CD14-positive monocyte (primary cell): Measurements from ENCODE around the gene MDGA2. TPM values are rescaled to one million over a fixed set of nuclear protein-coding genes. Genes with fewer than 3 reads are reported as not detected.

Source experiments
- DNase-seq, 3 donors: peaks; one replicate each; pipeline ENCODE4 v3.0.0-alpha.2; 2011 to 2022
- H2AFZ ChIP-seq: 2 replicates; pipeline ENCODE4 v1.6.0; 2012; ENCODE audit warnings: mild to moderate bottlenecking, low read depth, low read length, inconsistent platforms; ENCODE audit not compliant: insufficient read depth, poor library complexity, severe bottlenecking
- H3K27ac ChIP-seq, 2 donors: 1 replicate in 1 of 2; 2 replicates in 1 of 2; pipeline ENCODE4 v1.5.1; 2012 to 2013; ENCODE audit warnings: low read length in 2 of 2, control low read depth in 1 of 2, inconsistent platforms in 1 of 2, low read depth in 1 of 2, mild to moderate bottlenecking in 1 of 2
- H3K27me3 ChIP-seq, 2 donors: one replicate each; pipeline versions ENCODE4 v1.6.0 to v1.6.1; 2011 to 2013; ENCODE audit warnings: low read length in 2 of 2; ENCODE audit not compliant: control insufficient read depth in 2 of 2, insufficient read depth in 2 of 2
- H3K36me3 ChIP-seq, 2 donors: replicated peaks in 1 of 2; 1 replicate in 1 of 2; 2 replicates in 1 of 2; pipeline versions ENCODE4 v1.5.1 to v1.6.1; 2012 to 2013; ENCODE audit warnings: low read length in 2 of 2, control low read depth in 1 of 2, inconsistent platforms in 1 of 2, mild to moderate bottlenecking in 1 of 2; ENCODE audit not compliant: insufficient read depth in 2 of 2, control insufficient read depth in 1 of 2
- H3K4me1 ChIP-seq, 2 donors: 1 replicate in 1 of 2; 2 replicates in 1 of 2; pipeline versions ENCODE4 v1.5.1 to v1.6.1; 2012 to 2013; ENCODE audit warnings: low read length in 2 of 2, control low read depth in 1 of 2, inconsistent platforms in 1 of 2, mild to moderate bottlenecking in 1 of 2, moderate library complexity in 1 of 2; ENCODE audit not compliant: insufficient read depth in 2 of 2, control insufficient read depth in 1 of 2
- H3K4me2 ChIP-seq: replicated peaks from 2 replicates; pipeline ENCODE3; 2012; ENCODE audit warnings: low read length, moderate library complexity, mild to moderate bottlenecking; ENCODE audit not compliant: poor library complexity, severe bottlenecking; ENCODE audit errors: extremely low read depth
- H3K4me3 ChIP-seq, 3 experiments: fragments of 200-600 bp in 1 of 3; sonication (generic) in 1 of 3; replicated peaks in 1 of 3; 1 replicate in 2 of 3; 2 replicates in 1 of 3; pipeline ENCODE4 v1.5.1; 2011 to 2013; ENCODE audit warnings: low read length in 3 of 3, mild to moderate bottlenecking in 3 of 3, control low read depth in 2 of 3, low read depth in 2 of 3, inconsistent platforms in 1 of 3, moderate library complexity in 1 of 3
- H3K79me2 ChIP-seq: 2 replicates; pipeline ENCODE4 v1.6.0; 2012; ENCODE audit warnings: mild to moderate bottlenecking, control low read depth, inconsistent platforms, low read length, moderate library complexity; ENCODE audit not compliant: insufficient read depth
- H3K9ac ChIP-seq: 2 replicates; pipeline ENCODE4 v1.6.0; 2017; ENCODE audit warnings: low read length, mild to moderate bottlenecking; ENCODE audit not compliant: insufficient read depth, poor library complexity, severe bottlenecking
- H3K9me3 ChIP-seq, 2 donors: replicated peaks in 1 of 2; 1 replicate in 1 of 2; 2 replicates in 1 of 2; pipeline versions ENCODE4 v1.5.1 to v1.6.1; 2012 to 2013; ENCODE audit warnings: low read length in 2 of 2, control low read depth in 1 of 2; ENCODE audit not compliant: control insufficient read depth in 1 of 2, insufficient read depth in 1 of 2
- H4K20me1 ChIP-seq: 2 replicates; pipeline ENCODE4 v1.6.0; 2012; ENCODE audit warnings: mild to moderate bottlenecking, low read length, control low read depth, moderate library complexity; ENCODE audit not compliant: insufficient read depth
- H3K27ac Mint-ChIP-seq, 7 donors: one replicate each; pipeline ENCODE4 v1.8.0; 2020; ENCODE audit warnings: mild to moderate bottlenecking in 7 of 7, mixed read lengths in 7 of 7, moderate library complexity in 6 of 7, inconsistent platforms in 2 of 7
- H3K27me3 Mint-ChIP-seq, 3 donors: one replicate each; pipeline ENCODE4 v1.8.0; 2021 to 2022; ENCODE audit warnings: low read depth in 3 of 3, mild to moderate bottlenecking in 3 of 3, mixed read lengths in 3 of 3, moderate library complexity in 3 of 3, inconsistent platforms in 1 of 3
- H3K36me3 Mint-ChIP-seq, 2 donors: one replicate each; pipeline ENCODE4 v1.8.0; 2020; ENCODE audit warnings: mixed read lengths in 2 of 2, inconsistent platforms in 1 of 2, mild to moderate bottlenecking in 1 of 2
- H3K4me1 Mint-ChIP-seq: one replicate; pipeline ENCODE4 v1.8.0; 2020; ENCODE audit warnings: mild to moderate bottlenecking, mixed read lengths
- H3K4me3 Mint-ChIP-seq, 2 donors: one replicate each; pipeline ENCODE4 v1.8.0; 2020; ENCODE audit warnings: mild to moderate bottlenecking in 2 of 2, mixed read lengths in 2 of 2, moderate library complexity in 1 of 2
- H3K9me3 Mint-ChIP-seq, 7 donors: one replicate each; pipeline ENCODE4 v1.8.0; 2020 to 2022; ENCODE audit warnings: mixed read lengths in 7 of 7, mild to moderate bottlenecking in 6 of 7, moderate library complexity in 6 of 7, inconsistent platforms in 2 of 7
- WGBS: methylation state at CpG from one replicate; pipeline ENCODE4 v1.1.5; 2013; ENCODE audit warnings: missing lambda C conversion rate; ENCODE audit not compliant: insufficient coverage; 5-methylcytosine and 5-hydroxymethylcytosine counted together
- intact Hi-C, 2 donors: fragments of 100-400 bp; cut with micrococcal nuclease; formaldehyde crosslinking; loops; one replicate each; pipeline versions ENCODE4 v1.15.0 to v1.15.1; 2023
- polyA plus RNA-seq, 3 donors: library from polyadenylated mRNA; depleted of rRNA in 1 of 3; unstranded in 2 of 3; stranded (reverse) in 1 of 3; fragments of 300-500 nt in 2 of 3; fragments of >200 nt in 1 of 3; fragmentation: Illumina TruSeq in 2 of 3; gene quantifications; 1 replicate in 2 of 3; 2 replicates in 1 of 3; pipeline ENCODE4 v1.2.3, GENCODE V29; 2012 to 2021
- TF ChIP-seq, protein P1 (sequence below): fragments of 200-600 bp; IDR thresholded peaks from one replicate; pipeline ENCODE4 v1.8.0; 2022; ENCODE audit warnings: antibody characterized with exemption, mild to moderate bottlenecking

The MDGA2 gene
- polyA plus RNA-seq, 3 donors = not detected

DNA sequence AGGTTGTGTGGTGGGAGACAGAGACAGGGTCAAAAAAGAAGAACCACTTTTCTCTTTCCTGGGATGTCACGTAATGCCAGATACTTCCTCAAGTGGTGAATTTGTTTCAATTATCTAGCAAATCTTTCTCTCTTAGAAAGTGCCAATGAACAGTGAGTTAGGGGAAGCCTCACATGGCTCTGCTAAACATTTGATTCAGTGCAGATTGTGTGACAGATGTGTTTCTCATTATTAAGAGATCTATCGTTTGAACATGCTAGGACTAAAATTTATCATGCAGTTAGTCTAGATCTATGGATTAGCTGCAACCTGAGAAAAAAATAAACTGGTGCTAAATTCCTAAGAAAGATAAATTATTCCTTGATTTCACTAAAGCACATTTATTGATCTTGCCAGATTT lies 247.8 kb downstream of the MDGA2 start:
- H3K27me3 Mint-ChIP-seq = no peaks in the 10 kb centered on the region
- Histone ChIP-seq H3K4me3 (no peak overlapping the region), H4K20me1 (no peaks in the 10 kb centered on the region), H3K9ac (no peak overlapping the region), H3K27ac (no peak overlapping the region), H3K4me1 (no peaks in the 10 kb centered on the region), H3K79me2 (no peaks in the 10 kb centered on the region), H2AFZ (no peak overlapping the region), H3K4me2 (no peak overlapping the region), H3K9me3 (no peaks in the 10 kb centered on the region), H3K36me3 (no peaks in the 10 kb centered on the region), H3K27me3 (no peaks in the 10 kb centered on the region)
- H3K9me3 Mint-ChIP-seq = peaks cover 0 to 3% (median 1%) of the 10 kb centered on the region in 7 donors
- no peaks in the 10 kb centered on the region for H3K4me1 Mint-ChIP-seq
- WGBS = no CpG with 5 or more reads among the region's 2 CpGs
- no peak for DNase-seq
- TF ChIP-seq, protein P1, sequence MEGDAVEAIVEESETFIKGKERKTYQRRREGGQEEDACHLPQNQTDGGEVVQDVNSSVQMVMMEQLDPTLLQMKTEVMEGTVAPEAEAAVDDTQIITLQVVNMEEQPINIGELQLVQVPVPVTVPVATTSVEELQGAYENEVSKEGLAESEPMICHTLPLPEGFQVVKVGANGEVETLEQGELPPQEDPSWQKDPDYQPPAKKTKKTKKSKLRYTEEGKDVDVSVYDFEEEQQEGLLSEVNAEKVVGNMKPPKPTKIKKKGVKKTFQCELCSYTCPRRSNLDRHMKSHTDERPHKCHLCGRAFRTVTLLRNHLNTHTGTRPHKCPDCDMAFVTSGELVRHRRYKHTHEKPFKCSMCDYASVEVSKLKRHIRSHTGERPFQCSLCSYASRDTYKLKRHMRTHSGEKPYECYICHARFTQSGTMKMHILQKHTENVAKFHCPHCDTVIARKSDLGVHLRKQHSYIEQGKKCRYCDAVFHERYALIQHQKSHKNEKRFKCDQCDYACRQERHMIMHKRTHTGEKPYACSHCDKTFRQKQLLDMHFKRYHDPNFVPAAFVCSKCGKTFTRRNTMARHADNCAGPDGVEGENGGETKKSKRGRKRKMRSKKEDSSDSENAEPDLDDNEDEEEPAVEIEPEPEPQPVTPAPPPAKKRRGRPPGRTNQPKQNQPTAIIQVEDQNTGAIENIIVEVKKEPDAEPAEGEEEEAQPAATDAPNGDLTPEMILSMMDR = no peak
- intact Hi-C loops = no loop called here
- no peak overlapping the region for H3K27ac Mint-ChIP-seq
- no peaks in the 10 kb centered on the region for H3K36me3 Mint-ChIP-seq
- H3K4me3 Mint-ChIP-seq = no peak overlapping the region

DNA sequence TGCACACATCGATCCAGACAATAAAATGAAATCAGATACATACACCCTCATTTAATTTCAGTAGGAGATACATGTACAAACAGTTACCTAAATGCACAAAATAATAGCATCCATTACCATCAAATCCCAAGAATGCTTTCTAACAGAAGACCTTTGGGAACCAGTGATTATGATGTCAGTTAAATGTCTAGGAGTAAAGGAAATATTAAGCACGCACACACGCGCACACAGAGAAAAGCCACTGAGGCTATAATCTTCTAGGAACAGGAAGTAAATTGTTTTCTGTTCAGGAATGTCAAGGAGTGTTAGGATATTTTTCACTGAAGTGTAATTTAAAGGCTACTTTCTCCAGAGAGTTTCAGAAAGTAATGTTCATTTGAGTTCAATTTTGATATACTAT lies 250.1 kb downstream of the MDGA2 start:
- no peak for DNase-seq
- H3K4me2 ChIP-seq = no peak overlapping the region
- no CpG with 5 or more reads among the region's 4 CpGs for WGBS
- Mint-ChIP-seq H3K4me3 (no peak overlapping the region), H3K4me1 (no peaks in the 10 kb centered on the region), H3K9me3 (peaks cover 0 to 7% (median 1%) of the 10 kb centered on the region in 7 donors), H3K27me3 (no peaks in the 10 kb centered on the region), H3K36me3 (no peaks in the 10 kb centered on the region), H3K27ac (no peak overlapping the region)
- H2AFZ ChIP-seq = no peak overlapping the region
- H3K9ac ChIP-seq = no peak overlapping the region
- no peaks in the 10 kb centered on the region for H3K36me3 ChIP-seq
- H3K4me3 ChIP-seq = no peak overlapping the region
- H3K27ac ChIP-seq = no peak overlapping the region
- no peaks in the 10 kb centered on the region for H3K79me2 ChIP-seq
- H3K4me1 ChIP-seq = no peaks in the 10 kb centered on the region
- intact Hi-C loops = no loop called here
- TF ChIP-seq, protein P1 = no peak
- no peaks in the 10 kb centered on the region for H3K27me3 ChIP-seq
- no peaks in the 10 kb centered on the region for H3K9me3 ChIP-seq
- no peaks in the 10 kb centered on the region for H4K20me1 ChIP-seq
